ENCODE results near the gene KL. TPM values are rescaled to one million over a fixed set of nuclear protein-coding genes. Genes with fewer than 3 reads are reported as not detected.

The KL gene
- polyA plus RNA-seq, 1 experiment, result not detected

DNA sequence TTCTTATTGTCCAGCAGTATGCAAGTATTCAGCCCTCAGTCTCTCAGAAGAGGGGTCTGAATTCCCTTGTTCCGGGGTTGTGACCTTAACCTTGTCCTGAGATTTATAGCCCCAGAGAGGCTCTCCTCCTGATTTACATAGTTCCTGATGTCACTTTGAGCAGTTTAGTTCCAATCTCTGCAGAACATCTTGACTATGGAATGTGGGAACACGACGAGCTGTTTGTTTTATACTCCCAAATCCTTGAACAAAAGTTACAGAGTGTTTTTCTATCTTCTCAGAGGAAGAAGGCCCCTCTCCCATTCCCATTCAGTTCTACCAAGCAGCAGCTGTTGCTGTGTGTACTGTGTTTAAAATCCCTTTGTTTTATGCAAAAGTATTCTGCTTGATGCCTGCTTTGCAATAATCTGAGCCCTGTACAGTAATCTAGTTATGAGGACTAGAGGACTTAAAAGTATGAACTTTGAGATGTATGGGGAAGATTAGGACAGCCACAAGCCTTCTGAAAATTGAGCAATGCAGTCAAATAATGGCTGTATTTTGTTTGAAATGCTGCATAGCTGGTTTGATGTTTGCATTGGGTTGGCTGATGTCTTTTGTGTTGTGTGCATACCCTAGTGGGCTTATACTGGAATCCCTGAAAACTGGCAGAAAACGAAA lies 74.7 kb downstream of the KL start:
- Histone ChIP-seq H3K4me3 (ENCODE audit: low read depth, low read length) (no peak overlapping the region), H3K27me3 (ENCODE audit: control insufficient read depth, insufficient read depth, low read length) (no peaks in the 10 kb centered on the region), H3K9me3 (ENCODE audit: control insufficient read depth, insufficient read depth, low read length) (no peaks in the 10 kb centered on the region), H3K27ac (ENCODE audit: low read depth, low read length) (no peak overlapping the region)
- DNase-seq (ENCODE audit: low read depth, low spot score), result no peak
- POLR2A ChIA-PET, result no interaction called here
- CTCF ChIA-PET, result no interaction called here
- TF ChIP-seq, protein P1, sequence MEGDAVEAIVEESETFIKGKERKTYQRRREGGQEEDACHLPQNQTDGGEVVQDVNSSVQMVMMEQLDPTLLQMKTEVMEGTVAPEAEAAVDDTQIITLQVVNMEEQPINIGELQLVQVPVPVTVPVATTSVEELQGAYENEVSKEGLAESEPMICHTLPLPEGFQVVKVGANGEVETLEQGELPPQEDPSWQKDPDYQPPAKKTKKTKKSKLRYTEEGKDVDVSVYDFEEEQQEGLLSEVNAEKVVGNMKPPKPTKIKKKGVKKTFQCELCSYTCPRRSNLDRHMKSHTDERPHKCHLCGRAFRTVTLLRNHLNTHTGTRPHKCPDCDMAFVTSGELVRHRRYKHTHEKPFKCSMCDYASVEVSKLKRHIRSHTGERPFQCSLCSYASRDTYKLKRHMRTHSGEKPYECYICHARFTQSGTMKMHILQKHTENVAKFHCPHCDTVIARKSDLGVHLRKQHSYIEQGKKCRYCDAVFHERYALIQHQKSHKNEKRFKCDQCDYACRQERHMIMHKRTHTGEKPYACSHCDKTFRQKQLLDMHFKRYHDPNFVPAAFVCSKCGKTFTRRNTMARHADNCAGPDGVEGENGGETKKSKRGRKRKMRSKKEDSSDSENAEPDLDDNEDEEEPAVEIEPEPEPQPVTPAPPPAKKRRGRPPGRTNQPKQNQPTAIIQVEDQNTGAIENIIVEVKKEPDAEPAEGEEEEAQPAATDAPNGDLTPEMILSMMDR (IDR thresholded peaks at IDR 0.05; ENCODE audit: low read depth, low read length), result no peak

DNA sequence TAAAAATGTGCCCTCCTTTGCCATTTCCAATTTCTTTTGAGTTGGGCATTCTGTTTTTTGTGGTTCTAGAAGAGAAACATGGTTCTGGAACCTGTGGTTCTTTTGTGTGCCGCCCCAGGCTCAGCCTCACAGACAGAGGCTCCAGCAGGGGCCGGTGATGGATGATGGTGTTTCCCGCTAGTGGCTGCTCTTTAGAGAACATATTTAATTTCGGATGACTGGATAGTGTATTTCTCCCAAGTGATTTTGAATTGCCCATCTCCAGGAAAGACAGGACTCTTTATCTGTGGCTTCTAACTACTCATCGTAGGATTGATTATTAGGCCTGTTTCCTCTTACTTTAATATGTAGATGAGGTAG lies 75.2 kb downstream of the KL start:
- no peak overlapping the region for H3K27ac ChIP-seq (ENCODE audit: low read depth, low read length)
- DNase-seq (ENCODE audit: low read depth, low spot score), result no peak
- H3K9me3 ChIP-seq (ENCODE audit: control insufficient read depth, insufficient read depth, low read length), result no peaks in the 10 kb centered on the region
- TF ChIP-seq, protein P1 (IDR thresholded peaks at IDR 0.05; ENCODE audit: low read depth, low read length), result no peak
- no peak overlapping the region for H3K4me3 ChIP-seq (ENCODE audit: low read depth, low read length)
- H3K27me3 ChIP-seq (ENCODE audit: control insufficient read depth, insufficient read depth, low read length), result no peaks in the 10 kb centered on the region
- ChIA-PET CTCF (no interaction called here), POLR2A (no interaction called here)

DNA sequence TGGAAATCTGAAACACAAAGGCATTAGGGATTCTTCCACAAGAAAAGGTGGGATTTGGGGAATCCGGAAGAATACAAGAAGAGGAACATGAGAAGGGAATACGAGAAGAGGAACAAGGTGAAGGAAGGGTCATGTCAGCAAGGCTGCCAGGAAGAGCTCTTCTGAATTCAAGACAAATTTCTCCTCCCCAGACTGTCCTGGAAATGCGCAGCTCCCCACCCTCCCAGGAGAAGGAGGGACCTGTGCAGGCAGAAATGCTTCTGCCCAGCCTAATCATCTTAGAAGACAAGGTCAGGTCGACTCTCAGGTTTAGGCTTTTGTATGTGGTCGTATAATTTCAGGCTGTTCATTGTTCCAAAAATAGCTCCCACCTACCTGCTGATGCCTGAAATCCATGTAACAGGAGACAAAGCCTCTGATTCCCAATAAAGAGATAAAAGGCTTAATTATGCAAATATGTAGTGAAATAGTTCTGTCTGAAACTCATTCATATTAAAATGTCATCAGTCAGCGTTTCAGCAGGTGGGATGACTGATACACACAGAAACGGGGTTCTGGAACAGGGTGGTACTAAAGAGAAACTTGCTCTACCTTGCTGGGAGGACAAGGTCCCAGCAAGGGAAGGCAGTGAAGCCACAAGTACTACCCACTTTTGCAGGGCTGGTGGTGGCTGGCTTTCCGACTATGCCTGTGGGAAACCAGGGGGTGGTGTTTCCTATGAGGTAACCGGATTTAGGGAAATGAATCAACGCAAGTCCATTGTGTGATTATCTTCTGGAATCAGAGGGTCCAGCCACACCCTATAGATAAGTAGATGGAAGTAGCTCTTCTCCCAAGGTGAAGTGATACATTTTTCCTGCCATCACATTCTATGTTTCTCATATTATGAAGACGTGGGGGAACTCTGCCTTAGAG lies 76.1 kb downstream of the KL start:
- TF ChIP-seq, protein P1 (IDR thresholded peaks at IDR 0.05; ENCODE audit: low read depth, low read length), result no peak
- CTCF ChIA-PET, result no interaction called here
- Histone ChIP-seq H3K27me3 (ENCODE audit: control insufficient read depth, insufficient read depth, low read length) (no peaks in the 10 kb centered on the region), H3K27ac (ENCODE audit: low read depth, low read length) (no peak overlapping the region), H3K4me3 (ENCODE audit: low read depth, low read length) (no peak overlapping the region), H3K9me3 (ENCODE audit: control insufficient read depth, insufficient read depth, low read length) (no peaks in the 10 kb centered on the region)
- POLR2A ChIA-PET, result no interaction called here
- no peak for DNase-seq (ENCODE audit: low read depth, low spot score)

DNA sequence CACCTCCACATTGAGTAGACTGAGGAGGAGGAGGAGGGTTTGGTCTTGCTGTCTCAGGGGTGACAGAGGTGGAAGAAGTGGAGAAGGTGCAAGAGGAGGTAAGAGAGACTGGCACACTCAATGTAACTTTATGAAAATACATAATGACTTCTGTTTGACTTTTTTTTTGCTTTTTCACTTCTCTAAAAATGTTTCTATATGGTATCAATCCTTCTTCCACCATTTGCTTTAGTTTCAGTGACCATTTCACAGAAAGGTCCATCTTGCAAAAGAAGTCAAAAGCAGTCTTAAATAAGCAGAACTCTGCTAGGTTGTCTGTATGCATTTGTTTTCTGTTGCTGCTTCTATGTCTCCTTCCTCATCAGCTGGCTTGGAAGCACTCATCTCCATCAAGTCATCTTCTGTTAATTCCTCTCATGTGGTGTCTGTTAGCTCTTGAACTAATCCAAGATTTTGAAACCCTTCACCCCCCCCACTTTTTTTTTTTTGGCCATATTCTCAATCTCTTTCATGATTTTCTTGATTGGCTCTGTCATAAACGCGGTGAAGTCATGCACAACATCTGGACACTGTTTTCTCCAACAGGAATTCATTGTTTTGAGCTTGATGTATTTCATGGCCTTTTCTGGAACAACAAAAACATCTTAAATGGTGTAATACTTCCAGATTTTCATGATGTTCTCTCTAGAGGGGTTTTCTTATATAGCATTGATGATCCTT lies 80.8 kb downstream of the KL start:
- TF ChIP-seq, protein P1 (IDR thresholded peaks at IDR 0.05; ENCODE audit: low read depth, low read length), result no peak
- CTCF ChIA-PET, result interaction anchor here (0.6 kb wide), 1 partner anchor 9 kb away, joined by 4 read pairs; no protein-coding TSS in a partner anchor
- POLR2A ChIA-PET, result no interaction called here
- Histone ChIP-seq H3K27me3 (ENCODE audit: control insufficient read depth, insufficient read depth, low read length) (no peaks in the 10 kb centered on the region), H3K27ac (ENCODE audit: low read depth, low read length) (no peak overlapping the region), H3K4me3 (ENCODE audit: low read depth, low read length) (no peak overlapping the region), H3K9me3 (ENCODE audit: control insufficient read depth, insufficient read depth, low read length) (no peaks in the 10 kb centered on the region)
- DNase-seq (ENCODE audit: low read depth, low spot score), result no peak

Measured in AG04450 (cell line).